AG09309 (cell line): ENCODE measurements around the gene UMOD.

Experiments
- DNase-seq: peaks from one replicate; pipeline ENCODE4 v3.0.0-alpha.2; 2010; ENCODE audit warnings: low read depth
- H3K4me3 ChIP-seq: 2 replicates; pipeline ENCODE4 v1.5.1; 2011; ENCODE audit warnings: mild to moderate bottlenecking, low read depth, low read length, moderate library complexity; ENCODE audit not compliant: control insufficient read depth
- TF ChIP-seq, protein P1 (sequence below): IDR thresholded peaks from 2 replicates; pipeline ENCODE4 v1.5.1; 2011; ENCODE audit warnings: mild to moderate bottlenecking, low read depth, low read length, inconsistent platforms; ENCODE audit not compliant: insufficient read depth, control insufficient read depth; ENCODE audit errors: missing control alignments

UMOD gene

DNA sequence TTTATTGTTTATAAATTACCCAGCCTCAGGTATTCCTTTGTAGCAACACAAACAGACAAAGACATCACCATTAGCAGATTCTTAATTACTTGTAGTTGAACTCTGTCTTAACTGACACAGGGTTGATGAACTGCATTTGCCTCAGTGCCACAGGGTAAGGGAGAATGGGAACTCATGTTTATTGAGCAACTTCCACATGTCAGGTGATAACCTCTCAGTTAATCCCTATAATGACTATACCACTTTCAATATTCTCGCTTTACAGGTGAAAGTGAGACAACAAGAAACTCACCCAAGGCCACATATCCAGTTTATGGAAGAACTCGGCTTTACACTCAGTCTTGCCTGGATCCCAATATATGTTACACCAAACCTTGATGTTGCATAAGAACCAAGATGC, 43.4 kb upstream of the UMOD start:
- TF ChIP-seq, protein P1, sequence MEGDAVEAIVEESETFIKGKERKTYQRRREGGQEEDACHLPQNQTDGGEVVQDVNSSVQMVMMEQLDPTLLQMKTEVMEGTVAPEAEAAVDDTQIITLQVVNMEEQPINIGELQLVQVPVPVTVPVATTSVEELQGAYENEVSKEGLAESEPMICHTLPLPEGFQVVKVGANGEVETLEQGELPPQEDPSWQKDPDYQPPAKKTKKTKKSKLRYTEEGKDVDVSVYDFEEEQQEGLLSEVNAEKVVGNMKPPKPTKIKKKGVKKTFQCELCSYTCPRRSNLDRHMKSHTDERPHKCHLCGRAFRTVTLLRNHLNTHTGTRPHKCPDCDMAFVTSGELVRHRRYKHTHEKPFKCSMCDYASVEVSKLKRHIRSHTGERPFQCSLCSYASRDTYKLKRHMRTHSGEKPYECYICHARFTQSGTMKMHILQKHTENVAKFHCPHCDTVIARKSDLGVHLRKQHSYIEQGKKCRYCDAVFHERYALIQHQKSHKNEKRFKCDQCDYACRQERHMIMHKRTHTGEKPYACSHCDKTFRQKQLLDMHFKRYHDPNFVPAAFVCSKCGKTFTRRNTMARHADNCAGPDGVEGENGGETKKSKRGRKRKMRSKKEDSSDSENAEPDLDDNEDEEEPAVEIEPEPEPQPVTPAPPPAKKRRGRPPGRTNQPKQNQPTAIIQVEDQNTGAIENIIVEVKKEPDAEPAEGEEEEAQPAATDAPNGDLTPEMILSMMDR, result no peak
- no peak overlapping the region for H3K4me3 ChIP-seq
- DNase-seq, result no peak

DNA sequence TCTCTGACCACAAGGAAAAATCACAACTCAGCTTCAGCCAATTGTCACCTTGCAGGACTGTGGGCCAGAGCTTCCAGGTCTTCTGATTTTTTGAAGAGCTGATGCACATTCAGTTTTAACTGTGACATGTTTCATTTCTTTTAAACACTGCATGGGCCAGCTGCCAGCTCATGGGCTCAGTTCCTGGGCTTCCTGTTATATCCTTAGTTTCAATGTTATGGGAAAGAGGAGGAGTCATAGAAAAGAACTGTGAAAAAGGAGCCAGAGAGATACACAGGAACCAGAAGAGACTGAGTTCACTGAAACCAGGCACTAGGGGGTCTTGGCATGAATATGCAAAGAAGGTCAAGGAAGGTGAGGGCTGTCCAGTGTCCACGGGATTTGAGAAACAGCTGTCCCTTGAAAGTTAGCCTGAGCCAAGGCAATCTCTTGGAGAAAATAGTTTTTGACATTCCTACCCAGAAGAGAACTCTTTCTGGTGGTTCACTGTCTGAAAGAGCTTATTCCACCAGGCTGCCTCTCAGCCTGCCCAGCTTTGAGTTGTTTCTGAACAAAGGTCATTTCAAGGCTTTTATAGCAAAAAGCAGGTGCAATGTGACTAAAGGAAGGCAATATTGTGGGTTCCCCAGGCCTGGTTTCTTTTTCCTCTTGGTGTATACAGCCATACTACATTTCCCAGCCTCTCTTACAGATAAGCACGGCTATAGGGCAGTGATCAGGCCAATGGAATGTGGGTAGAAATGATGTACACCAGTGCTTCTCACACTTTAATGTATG, 41.5 kb upstream of the UMOD start:
- TF ChIP-seq, protein P1, result no peak
- DNase-seq, result no peak
- H3K4me3 ChIP-seq, result no peak overlapping the region

DNA sequence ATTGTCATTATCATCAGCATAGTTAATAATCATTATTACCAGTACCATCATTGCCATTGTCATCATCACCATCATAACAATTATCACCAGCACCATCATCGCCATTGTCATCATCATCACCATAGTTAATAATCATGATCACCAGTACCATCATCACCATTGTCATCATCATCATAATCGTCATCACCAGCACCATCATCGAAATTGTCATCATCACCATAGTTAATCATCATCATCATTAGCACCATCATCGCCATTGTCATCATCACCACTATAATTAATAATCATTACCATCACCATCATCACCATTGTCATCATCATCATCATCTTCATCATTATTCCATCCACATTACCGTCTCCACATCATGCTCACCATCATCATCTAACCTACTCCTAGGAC, 38.5 kb upstream of the UMOD start:
- DNase-seq, result no peak
- H3K4me3 ChIP-seq, result no peak overlapping the region
- TF ChIP-seq, protein P1, result no peak

DNA sequence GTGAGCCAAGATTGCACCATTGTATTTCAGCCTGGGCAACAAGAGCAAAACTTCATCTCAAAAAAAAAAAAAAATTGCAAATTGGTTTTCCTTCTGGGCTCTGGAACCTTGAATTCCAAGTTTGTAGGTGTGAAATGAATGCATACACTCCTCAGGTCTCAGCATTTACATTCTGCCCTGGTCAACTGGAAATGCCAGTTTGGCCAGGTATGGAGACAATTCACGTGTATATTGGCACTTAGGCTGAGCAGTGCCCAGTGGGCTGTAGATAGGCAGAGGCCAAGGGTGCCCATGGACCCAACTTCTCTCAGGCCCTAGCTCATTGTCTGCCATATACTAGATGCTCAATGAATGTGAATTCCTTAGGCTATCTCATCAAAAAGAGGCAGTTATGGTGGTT, 36.3 kb upstream of the UMOD start:
- DNase-seq, result no peak
- TF ChIP-seq, protein P1, result no peak
- no peak overlapping the region for H3K4me3 ChIP-seq

DNA sequence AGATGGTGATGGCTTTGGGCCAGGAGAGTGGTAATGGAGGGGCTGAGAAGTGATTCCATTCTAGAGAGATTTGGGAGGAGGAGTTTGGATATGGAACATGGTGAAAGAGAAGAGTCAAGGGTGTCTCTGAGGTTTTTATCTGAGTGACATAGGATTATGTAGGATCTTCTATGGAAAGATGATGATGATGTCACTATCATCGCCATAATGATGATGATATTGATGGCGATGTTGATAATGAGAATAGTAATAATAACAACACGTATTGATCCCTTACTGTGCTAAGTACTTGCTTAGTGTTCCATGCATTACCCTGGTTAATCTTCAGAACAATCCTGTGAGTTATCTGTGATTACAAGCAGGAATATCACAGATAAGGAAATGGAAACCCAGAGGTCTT, 35.5 kb upstream of the UMOD start:
- TF ChIP-seq, protein P1, result no peak
- no peak overlapping the region for H3K4me3 ChIP-seq
- DNase-seq, result no peak

DNA sequence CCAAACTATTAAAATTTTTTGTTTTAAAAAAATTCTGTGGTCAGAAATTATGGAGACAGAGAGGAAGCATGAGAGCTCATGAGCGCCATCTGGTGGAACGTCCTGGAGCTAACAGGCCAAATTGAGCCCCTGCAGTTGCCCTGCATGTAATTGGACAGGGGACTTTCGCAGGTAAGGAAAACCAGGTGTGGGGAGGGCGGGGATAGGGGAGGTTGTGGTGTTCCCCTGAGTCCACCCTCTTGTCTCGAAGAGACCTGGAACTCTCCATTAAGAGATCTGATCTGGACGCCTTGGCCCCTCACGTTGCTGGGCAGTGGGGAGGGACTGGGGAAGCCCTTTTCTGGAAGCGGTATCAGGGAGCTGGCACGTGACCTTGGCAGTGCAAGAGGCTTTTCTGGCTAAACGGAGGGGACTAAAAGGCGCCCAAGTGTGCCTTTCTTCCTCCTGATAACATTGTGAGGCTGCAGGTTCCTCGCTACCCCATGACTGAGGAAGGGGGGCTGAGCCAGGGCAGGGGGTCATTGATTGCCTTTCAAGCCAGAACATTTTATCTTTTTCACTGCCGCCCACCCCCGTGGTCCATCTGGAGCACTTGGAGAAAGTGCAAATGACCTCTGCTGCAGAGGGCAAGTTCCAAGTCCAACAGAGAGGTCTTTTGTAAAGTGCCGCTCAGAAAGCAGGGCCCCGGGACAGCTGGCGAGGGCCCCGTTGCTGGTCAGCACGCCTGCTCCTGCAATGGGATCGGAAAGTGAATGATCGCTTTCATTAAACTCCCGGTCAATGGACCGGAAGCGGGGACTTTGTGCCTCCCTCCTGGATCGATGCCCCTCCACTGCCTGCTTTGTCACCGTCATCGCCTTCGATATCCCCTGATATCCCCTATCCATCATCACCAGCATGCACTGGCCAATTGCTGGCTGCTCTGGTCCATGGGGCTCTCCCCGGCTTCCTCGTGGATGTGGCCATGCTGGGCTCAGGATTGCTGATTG, 33.6 kb upstream of the UMOD start:
- H3K4me3 ChIP-seq, result no peak overlapping the region
- no peak for DNase-seq
- TF ChIP-seq, protein P1, result peak; percentile 81
